ENCODE data around the gene TACR1. TPM values are rescaled to one million over a fixed set of nuclear protein-coding genes. Genes with fewer than 3 reads are reported as not detected.

Gene TACR1
- total and polyA plus RNA-seq, 2 of the 13 experiments (the other 11 are each of a cell fraction or from before 2014, with no cell fraction given), result not detected

GRCh38 chr2:75153221-75153620, 46.1 kb downstream of the TACR1 start (continued):
- 0 out of 2 replicates have a peak, but pooled peaks have one; percentile 26 for TF ChIP-seq KIAA2018 (CRISPR knock-in tag; IDR thresholded peaks at IDR 0.05; ENCODE audit: borderline replicate concordance)
- TF ChIP-seq EP300 (IDR thresholded peaks at IDR 0.05; ENCODE audit: low read depth in 2 of 2, low read length in 2 of 2), result peak; percentile 19 to 91; a peak in 2 of 4 replicates
- 0 out of 2 replicates have a peak, but pooled peaks have one; percentile 27 for TF ChIP-seq EP300 (CRISPR knock-in tag; IDR thresholded peaks at IDR 0.05; ENCODE audit: borderline replicate concordance)
- TF ChIP-seq UBTF (CRISPR knock-in tag; IDR thresholded peaks at IDR 0.05), result no peak
- TF ChIP-seq ZNF282 (IDR thresholded peaks at IDR 0.05; ENCODE audit: partially characterized antibody), result no peak
- no peak for TF ChIP-seq ZNF598 (CRISPR knock-in tag; IDR thresholded peaks at IDR 0.05; ENCODE audit: borderline replicate concordance)
- TF ChIP-seq NBN (conservative IDR thresholded peaks at IDR 0.05), result no peak
- TF ChIP-seq ZNF549 (CRISPR knock-in tag; IDR thresholded peaks at IDR 0.05), result no peak
- TF ChIP-seq, protein P1, sequence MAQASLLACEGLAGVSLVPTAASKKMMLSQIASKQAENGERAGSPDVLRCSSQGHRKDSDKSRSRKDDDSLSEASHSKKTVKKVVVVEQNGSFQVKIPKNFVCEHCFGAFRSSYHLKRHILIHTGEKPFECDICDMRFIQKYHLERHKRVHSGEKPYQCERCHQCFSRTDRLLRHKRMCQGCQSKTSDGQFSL (CRISPR knock-in tag; IDR thresholded peaks at IDR 0.05), result no peak
- peak; percentile 56; the same call in 1 of the 2 replicates for TF ChIP-seq DRAP1 (CRISPR knock-in tag; IDR thresholded peaks at IDR 0.05)
- TF ChIP-seq, protein P2, sequence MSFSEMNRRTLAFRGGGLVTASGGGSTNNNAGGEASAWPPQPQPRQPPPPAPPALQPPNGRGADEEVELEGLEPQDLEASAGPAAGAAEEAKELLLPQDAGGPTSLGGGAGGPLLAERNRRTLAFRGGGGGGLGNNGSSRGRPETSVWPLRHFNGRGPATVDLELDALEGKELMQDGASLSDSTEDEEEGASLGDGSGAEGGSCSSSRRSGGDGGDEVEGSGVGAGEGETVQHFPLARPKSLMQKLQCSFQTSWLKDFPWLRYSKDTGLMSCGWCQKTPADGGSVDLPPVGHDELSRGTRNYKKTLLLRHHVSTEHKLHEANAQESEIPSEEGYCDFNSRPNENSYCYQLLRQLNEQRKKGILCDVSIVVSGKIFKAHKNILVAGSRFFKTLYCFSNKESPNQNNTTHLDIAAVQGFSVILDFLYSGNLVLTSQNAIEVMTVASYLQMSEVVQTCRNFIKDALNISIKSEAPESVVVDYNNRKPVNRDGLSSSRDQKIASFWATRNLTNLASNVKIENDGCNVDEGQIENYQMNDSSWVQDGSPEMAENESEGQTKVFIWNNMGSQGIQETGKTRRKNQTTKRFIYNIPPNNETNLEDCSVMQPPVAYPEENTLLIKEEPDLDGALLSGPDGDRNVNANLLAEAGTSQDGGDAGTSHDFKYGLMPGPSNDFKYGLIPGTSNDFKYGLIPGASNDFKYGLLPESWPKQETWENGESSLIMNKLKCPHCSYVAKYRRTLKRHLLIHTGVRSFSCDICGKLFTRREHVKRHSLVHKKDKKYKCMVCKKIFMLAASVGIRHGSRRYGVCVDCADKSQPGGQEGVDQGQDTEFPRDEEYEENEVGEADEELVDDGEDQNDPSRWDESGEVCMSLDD (CRISPR knock-in tag; IDR thresholded peaks at IDR 0.05; ENCODE audit: borderline replicate concordance), result peak; percentile 92
- TF ChIP-seq ZNF260 (CRISPR knock-in tag; IDR thresholded peaks at IDR 0.05; ENCODE audit: borderline replicate concordance, low read depth), result no peak
- TF ChIP-seq ZSCAN25 (CRISPR knock-in tag; IDR thresholded peaks at IDR 0.05), result no peak
- no peak for TF ChIP-seq GPN1 (CRISPR knock-in tag; IDR thresholded peaks at IDR 0.05; ENCODE audit: borderline replicate concordance)
